GM12873 (cell line): ENCODE measurements around the gene KCNC3.

Experiments
- CTCF ChIP-seq: IDR thresholded peaks from 2 replicates; pipeline ENCODE4 v1.5.1; 2012; ENCODE audit warnings: low read depth, mild to moderate bottlenecking, moderate library complexity, low read length, control low read depth; ENCODE audit not compliant: insufficient read depth; ENCODE audit errors: missing control alignments

Gene KCNC3

GRCh38 chr19:50290011-50290410 is 39.2 kb downstream of the KCNC3 start:
- no peak for TF ChIP-seq CTCF

- TF ChIP-seq CTCF: no peak
These were observed 40.2 kb downstream of the KCNC3 start for GRCh38 chr19:50288954-50289353.

- TF ChIP-seq CTCF: no peak
These were observed 41.8 kb downstream of the KCNC3 start for GRCh38 chr19:50287331-50287730.

- TF ChIP-seq CTCF: no peak
These were observed 42.7 kb downstream of the KCNC3 start for GRCh38 chr19:50286443-50286842.

GRCh38 chr19:50285833-50286232 is 43.3 kb downstream of the KCNC3 start:
- no peak for TF ChIP-seq CTCF

- no peak for TF ChIP-seq CTCF
These were observed 47.7 kb downstream of the KCNC3 start for GRCh38 chr19:50281491-50281890.

GRCh38 chr19:50280983-50281382 is 48.2 kb downstream of the KCNC3 start:
- TF ChIP-seq CTCF: no peak
